Measurements from ENCODE around the gene LRIT1.

The LRIT1 gene

GRCh38 chr10:84191106-84191505 lies 50.2 kb downstream of the LRIT1 start:
- no peak for DNase-seq

GRCh38 chr10:84190621-84191020 lies 50.7 kb downstream of the LRIT1 start:
- no peak for DNase-seq

- DNase-seq = no peak
Measured at GRCh38 chr10:84188815-84189214, 52.5 kb downstream of the LRIT1 start.

GRCh38 chr10:84185526-84186175 lies 55.7 kb downstream of the LRIT1 start:
- DNase-seq = no peak

GRCh38 chr10:84184517-84184916 lies 56.8 kb downstream of the LRIT1 start:
- no peak for DNase-seq

- no peak for DNase-seq
Measured at GRCh38 chr10:84181631-84182030, 59.7 kb downstream of the LRIT1 start.
